BLaER1 (cell line): Measurements from ENCODE around the gene DDX21.
"Not testable (repeated sequence)": the region's sequence is repeated elsewhere in the genome, so short reads cannot be mapped to it uniquely, and the experiment has no call there.

Experiments used
- H3K27ac ChIP-seq: shearing (Covaris generic); formaldehyde crosslinking; 2 replicates; pipeline ENCODE4 v1.8.1; 2022
- H3K27me3 ChIP-seq: shearing (Covaris generic); formaldehyde crosslinking; 2 replicates; pipeline ENCODE4 v1.8.1; 2022
- H3K36me3 ChIP-seq: shearing (Covaris generic); formaldehyde crosslinking; 2 replicates; pipeline ENCODE4 v1.8.1; 2022
- H3K4me1 ChIP-seq: shearing (Covaris generic); formaldehyde crosslinking; 2 replicates; pipeline ENCODE4 v1.8.1; 2022
- H3K4me2 ChIP-seq: shearing (Covaris generic); formaldehyde crosslinking; 2 replicates; pipeline ENCODE4 v1.8.1; 2022
- H3K4me3 ChIP-seq: shearing (Covaris generic); formaldehyde crosslinking; 2 replicates; pipeline ENCODE4 v1.8.1; 2022
- H3K9ac ChIP-seq: shearing (Covaris generic); formaldehyde crosslinking; 2 replicates; pipeline ENCODE4 v1.8.1; 2022
- H3K9me3 ChIP-seq: shearing (Covaris generic); formaldehyde crosslinking; 2 replicates; pipeline ENCODE4 v1.8.1; 2022
- H4K20me1 ChIP-seq: shearing (Covaris generic); formaldehyde crosslinking; 2 replicates; pipeline ENCODE4 v1.8.1; 2022
- Cebpa-rat ChIP-seq: shearing (Covaris generic); IDR thresholded peaks from 2 replicates; pipeline ENCODE4 v1.8.1; 2022

The DDX21 gene

GRCh38 chr10:68955832-68956532 is at the start of gene DDX21:
DDX21 (plus strand) TSS chr10:68956170; CDS start chr10:68956226, 56 bp downstream.
- peak within 1 kb of the TSS; percentile 88 for H3K9ac ChIP-seq
- H3K4me1 ChIP-seq = peaks cover 39% of the 10 kb centered on the region
- H3K27me3 ChIP-seq = no peaks in the 10 kb centered on the region
- peak within 1 kb of the TSS; percentile 87 for H3K4me2 ChIP-seq
- no peaks in the 10 kb centered on the region for H3K9me3 ChIP-seq
- H3K36me3 ChIP-seq = peaks cover 51% of the 10 kb centered on the region
- H3K27ac ChIP-seq = peak within 1 kb of the TSS; percentile 91
- TF ChIP-seq Cebpa-rat = no peak
- peaks cover 39% of the 10 kb centered on the region for H4K20me1 ChIP-seq
- H3K4me3 ChIP-seq = peak within 1 kb of the TSS; percentile 78

DNA sequence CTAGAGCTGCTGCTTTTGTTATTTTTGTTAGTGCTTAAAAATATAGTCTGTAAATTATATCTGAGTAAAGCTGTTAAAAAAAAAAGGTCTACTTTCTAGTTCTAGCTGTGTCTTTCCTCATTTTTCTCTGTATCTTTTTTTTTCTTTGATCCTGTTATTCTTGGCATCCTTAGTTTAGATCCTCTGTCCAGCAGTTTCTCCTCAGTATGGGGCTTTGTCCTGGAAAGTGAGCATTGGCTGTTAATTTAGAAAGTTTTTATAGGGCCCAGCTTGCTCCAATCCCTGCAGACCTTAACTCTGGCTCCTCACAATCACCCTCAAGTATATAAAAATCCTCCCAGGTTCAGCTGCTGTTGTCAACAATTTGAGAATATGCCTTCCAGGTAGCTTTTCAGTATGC is 31.4 kb upstream of the DDX21 start:
- no peak for TF ChIP-seq Cebpa-rat
- H3K9me3 ChIP-seq = 0 out of 2 replicates have a peak, but pooled peaks cover 5% of the 10 kb centered on the region
- H4K20me1 ChIP-seq = peaks cover 25% of the 10 kb centered on the region
- no peak overlapping the region for H3K4me2 ChIP-seq
- peaks cover 92% of the 10 kb centered on the region for H3K36me3 ChIP-seq
- no peaks in the 10 kb centered on the region for H3K27me3 ChIP-seq
- no peaks in the 10 kb centered on the region for H3K4me1 ChIP-seq
- no peak overlapping the region for H3K27ac ChIP-seq
- no peak overlapping the region for H3K4me3 ChIP-seq
- H3K9ac ChIP-seq = no peak overlapping the region

- peaks cover 25% of the 10 kb centered on the region for H4K20me1 ChIP-seq
- H3K9me3 ChIP-seq = 0 out of 2 replicates have a peak, but pooled peaks cover 5% of the 10 kb centered on the region
- H3K27me3 ChIP-seq = no peaks in the 10 kb centered on the region
- H3K4me3 ChIP-seq = no peak overlapping the region
- no peak overlapping the region for H3K27ac ChIP-seq
- TF ChIP-seq Cebpa-rat = no peak
- no peak overlapping the region for H3K4me2 ChIP-seq
- H3K9ac ChIP-seq = no peak overlapping the region
- H3K36me3 ChIP-seq = peaks cover 92% of the 10 kb centered on the region
- H3K4me1 ChIP-seq = no peaks in the 10 kb centered on the region
Observed at GRCh38 chr10:68925489-68925888, 30.5 kb upstream of the DDX21 start.

GRCh38 chr10:68929157-68929556 is 26.8 kb upstream of the DDX21 start:
- H3K9me3 ChIP-seq, H3K4me1 ChIP-seq, H3K4me2 ChIP-seq, H3K4me3 ChIP-seq, H3K9ac ChIP-seq, H3K27me3 ChIP-seq, H3K27ac ChIP-seq: not testable (repeated sequence)
- Histone ChIP-seq H4K20me1 (peaks cover 20% of the 10 kb centered on the region), H3K36me3 (peaks cover 97% of the 10 kb centered on the region)

- not testable (repeated sequence) for H3K9me3 ChIP-seq, H3K27ac ChIP-seq, H3K4me1 ChIP-seq, H3K9ac ChIP-seq, H3K27me3 ChIP-seq, H3K4me2 ChIP-seq, H3K4me3 ChIP-seq
- H3K36me3 ChIP-seq = peaks cover 97% of the 10 kb centered on the region
- H4K20me1 ChIP-seq = peaks cover 12% of the 10 kb centered on the region; the same call in 1 of the 2 replicates
Observed at GRCh38 chr10:68929888-68930287, 26.1 kb upstream of the DDX21 start.

- H3K36me3 ChIP-seq = peaks cover 93% of the 10 kb centered on the region
- H4K20me1 ChIP-seq, H3K4me3 ChIP-seq, H3K9ac ChIP-seq, H3K27me3 ChIP-seq, H3K4me1 ChIP-seq, H3K4me2 ChIP-seq, H3K9me3 ChIP-seq, H3K27ac ChIP-seq: not testable (repeated sequence)
Observed at GRCh38 chr10:68932860-68933259, 23.1 kb upstream of the DDX21 start.

- Histone ChIP-seq H3K27ac (no peak overlapping the region), H3K27me3 (no peaks in the 10 kb centered on the region), H3K9ac (no peak overlapping the region), H3K36me3 (peaks cover 90% of the 10 kb centered on the region), H3K4me3 (no peak overlapping the region), H3K4me2 (no peak overlapping the region), H3K9me3 (no peaks in the 10 kb centered on the region), H4K20me1 (0 out of 2 replicates have a peak, but pooled peaks cover 1% of the 10 kb centered on the region), H3K4me1 (no peaks in the 10 kb centered on the region)
- no peak for TF ChIP-seq Cebpa-rat
Observed at GRCh38 chr10:68934994-68935393, 21.0 kb upstream of the DDX21 start.

GRCh38 chr10:68938117-68938516 is 17.9 kb upstream of the DDX21 start:
- Histone ChIP-seq H3K4me2 (no peak overlapping the region), H3K4me3 (no peak overlapping the region), H3K9ac (no peak overlapping the region), H3K27ac (no peak overlapping the region), H3K4me1 (no peaks in the 10 kb centered on the region), H3K36me3 (peaks cover 90% of the 10 kb centered on the region), H3K27me3 (no peaks in the 10 kb centered on the region), H4K20me1 (0 out of 2 replicates have a peak, but pooled peaks cover 10% of the 10 kb centered on the region), H3K9me3 (no peaks in the 10 kb centered on the region)
- no peak for TF ChIP-seq Cebpa-rat

GRCh38 chr10:68938884-68939283 is 17.1 kb upstream of the DDX21 start:
- no peak overlapping the region for H3K4me3 ChIP-seq
- 0 out of 2 replicates have a peak, but pooled peaks cover 10% of the 10 kb centered on the region for H4K20me1 ChIP-seq
- H3K9me3 ChIP-seq = no peaks in the 10 kb centered on the region
- peaks cover 90% of the 10 kb centered on the region for H3K36me3 ChIP-seq
- no peak overlapping the region for H3K9ac ChIP-seq
- no peak for TF ChIP-seq Cebpa-rat
- H3K4me2 ChIP-seq = no peak overlapping the region
- no peaks in the 10 kb centered on the region for H3K4me1 ChIP-seq
- no peaks in the 10 kb centered on the region for H3K27me3 ChIP-seq
- H3K27ac ChIP-seq = no peak overlapping the region

GRCh38 chr10:68940917-68941316 is 15.1 kb upstream of the DDX21 start:
- H3K4me1 ChIP-seq, H3K4me3 ChIP-seq, H3K9me3 ChIP-seq, H3K9ac ChIP-seq, H3K4me2 ChIP-seq, H3K27me3 ChIP-seq, H3K27ac ChIP-seq: not testable (repeated sequence)
- H4K20me1 ChIP-seq = 0 out of 2 replicates have a peak, but pooled peaks cover 10% of the 10 kb centered on the region
- peaks cover 87% of the 10 kb centered on the region for H3K36me3 ChIP-seq

- Histone ChIP-seq H3K9ac (no peak overlapping the region), H3K9me3 (no peaks in the 10 kb centered on the region), H3K27me3 (no peaks in the 10 kb centered on the region), H3K36me3 (peaks cover 72% of the 10 kb centered on the region), H3K4me1 (peaks cover 9% of the 10 kb centered on the region), H3K27ac (no peak overlapping the region), H3K4me3 (no peak overlapping the region), H3K4me2 (no peak overlapping the region), H4K20me1 (no peaks in the 10 kb centered on the region)
- no peak for TF ChIP-seq Cebpa-rat
Observed at GRCh38 chr10:68950598-68950997, 5.4 kb upstream of the DDX21 start.
